T-cell (primary cell): ENCODE data around the gene NIBAN1. TPM values are rescaled to one million over a fixed set of nuclear protein-coding genes. Genes with fewer than 3 reads are reported as not detected.
"Not testable (repeated sequence)": the region's sequence is repeated elsewhere in the genome, so short reads cannot be mapped to it uniquely, and the experiment has no call there.

Experiments
- ATAC-seq, 4 experiments: fragments of 200-7000 bp in 3 of 4; fragments of 150-1000 bp in 1 of 4; cut with Tn5 transposase; replicated peaks in 1 of 4; 1 replicate in 3 of 4; 2 replicates in 1 of 4; pipeline ENCODE4 v1.10.0; 2021; ENCODE audit warnings: moderate library complexity in 3 of 4, mild to moderate bottlenecking in 2 of 4, moderate number of reproducible peaks in 1 of 4
- CTCF ChIA-PET, 2 donors: fragments of 300-600 bp; sonication (Branson Sonifier 250); formaldehyde crosslinking; loops; one replicate each; lab custom pipeline; 2022; ENCODE audit warnings: antibody characterized with exemption in 2 of 2; lab: Charles Lee
- POLR2A ChIA-PET, 2 donors: fragments of 300-600 bp; sonication (Branson Sonifier 250); formaldehyde crosslinking; loops; one replicate each; lab custom pipeline; 2022; ENCODE audit warnings: antibody characterized with exemption in 2 of 2; lab: Charles Lee
- DNase-seq, 35 experiments: peaks; one replicate each; pipeline versions ENCODE4 v3.0.0 to v3.0.0-alpha.2; 2013 to 2023
- H3K27ac ChIP-seq: one replicate; pipeline ENCODE4 v1.5.1; 2013; ENCODE audit warnings: low read length
- H3K27me3 ChIP-seq, 2 experiments: replicated peaks in 1 of 2; 1 replicate in 1 of 2; 2 replicates in 1 of 2; pipeline versions ENCODE4 v1.6.1 to v1.7.0; 2013; ENCODE audit warnings: low read length in 1 of 2, mixed read lengths in 1 of 2; ENCODE audit not compliant: control insufficient read depth in 2 of 2, insufficient read depth in 2 of 2; ENCODE audit errors: extremely low read depth in 1 of 2
- H3K36me3 ChIP-seq, 2 donors: 1 replicate in 1 of 2; 2 replicates in 1 of 2; pipeline versions ENCODE4 v1.6.1 to v1.7.0; 2013; ENCODE audit warnings: low read length in 1 of 2; ENCODE audit not compliant: control insufficient read depth in 2 of 2, insufficient read depth in 1 of 2; ENCODE audit errors: extremely low read depth in 1 of 2
- H3K4me1 ChIP-seq, 2 experiments: 1 replicate in 1 of 2; 2 replicates in 1 of 2; pipeline versions ENCODE4 v1.6.1 to v1.7.0; 2013; ENCODE audit warnings: low read length in 2 of 2, mixed read lengths in 1 of 2; ENCODE audit not compliant: insufficient read depth in 2 of 2, control insufficient read depth in 1 of 2; ENCODE audit errors: extremely low read depth in 1 of 2
- H3K4me3 ChIP-seq, 2 donors: 1 replicate in 1 of 2; 2 replicates in 1 of 2; pipeline versions ENCODE4 v1.5.1 to v1.7.0; 2013; ENCODE audit warnings: mild to moderate bottlenecking in 2 of 2, low read length in 1 of 2, moderate library complexity in 1 of 2; ENCODE audit not compliant: control insufficient read depth in 1 of 2; ENCODE audit errors: extremely low read depth in 1 of 2
- H3K9me3 ChIP-seq: 2 replicates; pipeline ENCODE4 v1.7.0; 2013
- H3K27ac Mint-ChIP-seq, 2 donors: one replicate each; pipeline ENCODE4 v1.8.0; 2020 to 2021; ENCODE audit warnings: mild to moderate bottlenecking in 2 of 2, mixed read lengths in 2 of 2
- H3K27me3 Mint-ChIP-seq, 2 donors: one replicate each; pipeline ENCODE4 v1.8.0; 2021 to 2022; ENCODE audit warnings: mixed read lengths in 2 of 2
- H3K36me3 Mint-ChIP-seq: one replicate; pipeline ENCODE4 v1.8.0; 2021; ENCODE audit warnings: mixed read lengths
- H3K4me1 Mint-ChIP-seq, 3 donors: one replicate each; pipeline ENCODE4 v1.8.0; 2020 to 2022; ENCODE audit warnings: mixed read lengths in 3 of 3, mild to moderate bottlenecking in 1 of 3
- H3K4me3 Mint-ChIP-seq, 3 donors: one replicate each; pipeline ENCODE4 v1.8.0; 2020 to 2022; ENCODE audit warnings: mild to moderate bottlenecking in 3 of 3, mixed read lengths in 3 of 3, moderate library complexity in 3 of 3
- H3K9me3 Mint-ChIP-seq, 3 donors: one replicate each; pipeline ENCODE4 v1.8.0; 2020 to 2022; ENCODE audit warnings: mixed read lengths in 3 of 3
- whole genome bisulfite sequencing: methylation state at CpG from one replicate; pipeline ENCODE4 v1.1.5; 2013; ENCODE audit warnings: missing lambda C conversion rate; ENCODE audit not compliant: insufficient coverage; 5-methylcytosine and 5-hydroxymethylcytosine counted together
- total RNA-seq, 35 experiments: library from RNA in 6 of 35; stranded (reverse) in 6 of 35; fragments of 120-200 nt in 1 of 35; gene quantifications; one replicate each; pipeline versions ENCODE4 v1.2.1 to v1.2.4 and lab custom pipeline; 2013 to 2026

The NIBAN1 gene
- total RNA-seq, 5 donors from 2014 or later (not counting 1 experiment from before 2014, with no cell fraction given) = 19.9 to 53.6 (median 46.0) TPM

DNA sequence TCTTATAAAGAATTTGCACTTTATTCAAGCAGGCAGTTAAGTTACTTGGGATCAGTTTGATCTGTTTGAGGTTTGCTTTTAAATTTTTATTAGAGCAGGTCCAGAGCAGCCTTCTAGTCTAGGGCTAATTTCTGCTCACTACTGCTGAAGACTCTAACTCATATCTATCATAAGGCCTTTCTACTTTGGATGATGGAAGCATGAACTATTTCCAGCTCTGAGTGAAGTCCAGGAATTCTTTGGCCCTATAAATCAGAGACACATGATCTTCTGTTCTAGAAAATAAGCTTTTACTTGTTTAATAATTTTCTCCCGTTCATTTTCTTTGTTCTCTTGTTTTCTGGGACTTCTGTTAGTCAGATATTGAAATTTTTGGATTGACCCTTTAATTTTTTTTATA, 14.7 kb downstream of the NIBAN1 start:
- H3K9me3 ChIP-seq = no peaks in the 10 kb centered on the region
- H3K36me3 ChIP-seq = no peaks in the 10 kb centered on the region
- no peak overlapping the region for H3K4me3 Mint-ChIP-seq
- ATAC-seq (no peak), DNase-seq (no peak)
- H3K4me1 ChIP-seq = no peaks in the 10 kb centered on the region
- H3K27ac Mint-ChIP-seq = no peak overlapping the region
- H3K27me3 ChIP-seq = no peaks in the 10 kb centered on the region
- ChIA-PET POLR2A (no interaction called here), CTCF (interaction anchor here in 1 of 2 donors (0.6 kb wide), 1 partner anchor 471 kb away, joined by 3 read pairs; no protein-coding TSS in a partner anchor)
- no peaks in the 10 kb centered on the region for H3K27me3 Mint-ChIP-seq
- WGBS = no CpG with 5 or more reads among the region's 1 CpG
- peaks cover 18% of the 10 kb centered on the region for H3K36me3 Mint-ChIP-seq
- no peak overlapping the region for H3K27ac ChIP-seq
- peaks cover 0 to 15% (median 14%) of the 10 kb centered on the region in 3 donors for H3K4me1 Mint-ChIP-seq
- peaks cover 0 to 3% (median 0%) of the 10 kb centered on the region in 3 donors for H3K9me3 Mint-ChIP-seq
- H3K4me3 ChIP-seq = no peak overlapping the region

DNA sequence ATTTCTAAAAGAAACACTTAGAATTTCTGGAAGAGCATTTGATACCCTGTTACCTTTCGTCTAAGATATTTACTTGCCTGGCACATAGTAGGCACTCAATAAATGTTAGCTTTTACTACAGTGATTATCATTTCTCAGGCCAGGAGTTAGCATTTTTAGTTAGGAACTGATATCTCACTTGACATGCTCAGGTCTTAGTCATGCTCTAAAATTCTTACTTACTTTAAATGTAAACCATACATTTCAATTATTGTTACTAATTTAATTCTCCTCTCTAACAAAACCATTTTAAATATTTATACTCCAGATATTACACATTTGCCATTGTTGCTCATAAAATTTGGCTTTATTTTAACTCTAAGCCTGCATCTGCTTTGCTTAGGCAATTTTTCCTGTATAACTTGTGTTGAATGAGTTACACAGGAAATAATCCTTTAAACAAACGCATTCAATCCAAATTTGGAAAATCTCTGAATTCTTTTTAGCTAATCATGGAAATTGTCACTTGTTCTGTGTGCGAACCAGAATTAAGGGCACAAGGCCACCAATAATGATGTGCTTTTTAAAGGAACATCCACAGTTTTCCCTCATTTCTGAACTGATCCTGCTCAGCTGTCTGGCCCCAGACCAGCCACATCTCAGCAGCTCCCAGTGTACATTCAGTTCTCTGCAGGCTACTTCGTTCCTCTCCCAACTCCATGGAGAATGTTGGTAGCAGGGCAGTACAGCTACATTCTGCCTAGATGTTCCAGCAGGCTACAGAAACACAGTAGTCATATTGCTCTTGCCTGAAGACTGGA, 15.6 kb downstream of the NIBAN1 start:
- Mint-ChIP-seq H3K27ac (no peak overlapping the region), H3K9me3 (peaks cover 0 to 3% (median 0%) of the 10 kb centered on the region in 3 donors), H3K27me3 (no peaks in the 10 kb centered on the region), H3K4me3 (no peak overlapping the region), H3K4me1 (peaks cover 0 to 19% (median 16%) of the 10 kb centered on the region in 3 donors), H3K36me3 (peaks cover 10% of the 10 kb centered on the region)
- ChIA-PET POLR2A (interaction anchor here (0.6 to 1.0 kb wide), 4 partner anchors 14 to 379 kb away, joined by 3 to 5 read pairs (median 4); no protein-coding TSS in a partner anchor), CTCF (interaction anchor here in 1 of 2 donors (0.5 kb wide), 1 partner anchor 1326 kb away, joined by 3 read pairs; no protein-coding TSS in a partner anchor)
- ATAC-seq (no peak), DNase-seq (no peak)
- Histone ChIP-seq H3K27me3 (no peaks in the 10 kb centered on the region), H3K9me3 (no peaks in the 10 kb centered on the region), H3K36me3 (no peaks in the 10 kb centered on the region), H3K4me3 (no peak overlapping the region), H3K4me1 (no peaks in the 10 kb centered on the region), H3K27ac (no peak overlapping the region)
- no CpG with 5 or more reads among the region's 4 CpGs for WGBS

DNA sequence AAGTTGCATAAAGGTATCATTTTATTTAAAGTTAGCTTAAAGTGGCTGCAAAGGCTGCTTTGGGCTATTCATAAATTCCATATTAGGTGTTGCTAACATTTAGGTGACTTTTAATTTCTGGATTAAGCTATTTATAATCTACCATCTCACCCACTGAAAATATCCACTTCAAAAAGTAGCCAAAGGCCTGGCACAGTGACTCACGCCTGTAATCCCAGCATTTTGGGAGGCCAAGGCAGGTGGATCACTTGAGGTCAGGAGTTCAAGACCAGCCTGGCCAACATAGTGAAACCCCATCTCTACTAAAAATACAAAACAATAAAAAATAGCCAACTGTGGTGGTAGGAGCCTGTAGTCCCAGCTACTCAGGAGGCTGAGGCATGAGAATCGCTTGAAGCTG, 16.4 kb downstream of the NIBAN1 start:
- H3K9me3 Mint-ChIP-seq, H3K9me3 ChIP-seq, ATAC-seq, H3K27ac ChIP-seq, H3K4me3 Mint-ChIP-seq, DNase-seq, H3K4me1 ChIP-seq, H3K36me3 ChIP-seq, H3K27me3 ChIP-seq, H3K27me3 Mint-ChIP-seq, H3K4me3 ChIP-seq, H3K27ac Mint-ChIP-seq, H3K36me3 Mint-ChIP-seq: not testable (repeated sequence)
- CTCF ChIA-PET = interaction anchor here in 1 of 2 donors (1.2 kb wide), 1 partner anchor 152 kb away, joined by 3 read pairs; no protein-coding TSS in a partner anchor
- WGBS = no CpG with 5 or more reads among the region's 2 CpGs
- peaks cover 0 to 24% (median 20%) of the 10 kb centered on the region in 3 donors for H3K4me1 Mint-ChIP-seq
- POLR2A ChIA-PET = interaction anchor here (0.5 to 0.8 kb wide), 3 partner anchors 13 to 53 kb away, joined by 4 to 5 read pairs (median 4); no protein-coding TSS in a partner anchor

DNA sequence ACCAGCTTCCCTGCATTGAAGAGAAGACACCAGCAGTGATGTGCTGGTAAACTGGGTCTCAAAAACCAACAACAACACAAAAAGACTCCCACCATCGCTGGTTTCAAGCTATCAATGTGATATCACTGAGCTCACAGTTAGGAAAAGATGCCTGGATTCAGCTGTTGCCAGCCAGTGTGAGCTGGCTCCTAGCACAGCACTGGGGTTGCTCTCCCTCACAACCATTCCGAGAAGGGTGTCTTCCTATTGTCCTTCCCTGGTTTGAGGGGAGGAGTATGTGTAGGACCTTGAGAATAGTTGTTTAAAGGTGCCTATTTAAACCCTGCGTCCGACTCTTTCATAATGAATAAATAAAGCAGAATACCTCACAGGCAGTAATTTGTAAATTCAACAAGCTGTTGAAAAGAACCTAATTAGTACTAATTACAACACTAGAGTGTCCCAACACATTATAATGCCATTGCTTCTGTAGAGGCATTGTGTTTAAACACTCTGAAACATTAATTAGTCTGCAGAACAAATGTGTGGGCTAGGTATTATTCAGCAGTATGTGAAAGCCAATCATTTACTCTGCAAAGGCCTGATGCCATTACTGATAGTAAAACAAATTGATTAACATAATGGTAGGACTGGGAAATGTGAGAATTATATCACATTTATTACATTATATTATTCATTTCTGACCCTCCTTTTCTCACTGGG, 17.2 kb downstream of the NIBAN1 start:
- Mint-ChIP-seq H3K4me1 (peaks cover 0 to 24% (median 20%) of the 10 kb centered on the region in 3 donors), H3K4me3 (no peak overlapping the region), H3K27ac (no peak overlapping the region), H3K36me3 (peaks cover 8% of the 10 kb centered on the region), H3K27me3 (no peaks in the 10 kb centered on the region), H3K9me3 (peaks cover 0 to 3% (median 0%) of the 10 kb centered on the region in 3 donors)
- no peak for ATAC-seq
- Histone ChIP-seq H3K27ac (no peak overlapping the region), H3K9me3 (no peaks in the 10 kb centered on the region), H3K27me3 (no peaks in the 10 kb centered on the region), H3K4me1 (no peaks in the 10 kb centered on the region), H3K36me3 (no peaks in the 10 kb centered on the region), H3K4me3 (no peak overlapping the region)
- CTCF ChIA-PET = interaction anchor here in 1 of 2 donors (1.2 kb wide), 1 partner anchor 152 kb away, joined by 3 read pairs; no protein-coding TSS in a partner anchor
- no peak for DNase-seq
- WGBS = 100% methylated on average over 1 of the region's 4 CpGs
- POLR2A ChIA-PET = interaction anchor here in 1 of 2 donors (0.8 kb wide), 1 partner anchor 14 kb away, joined by 4 read pairs; no protein-coding TSS in a partner anchor

DNA sequence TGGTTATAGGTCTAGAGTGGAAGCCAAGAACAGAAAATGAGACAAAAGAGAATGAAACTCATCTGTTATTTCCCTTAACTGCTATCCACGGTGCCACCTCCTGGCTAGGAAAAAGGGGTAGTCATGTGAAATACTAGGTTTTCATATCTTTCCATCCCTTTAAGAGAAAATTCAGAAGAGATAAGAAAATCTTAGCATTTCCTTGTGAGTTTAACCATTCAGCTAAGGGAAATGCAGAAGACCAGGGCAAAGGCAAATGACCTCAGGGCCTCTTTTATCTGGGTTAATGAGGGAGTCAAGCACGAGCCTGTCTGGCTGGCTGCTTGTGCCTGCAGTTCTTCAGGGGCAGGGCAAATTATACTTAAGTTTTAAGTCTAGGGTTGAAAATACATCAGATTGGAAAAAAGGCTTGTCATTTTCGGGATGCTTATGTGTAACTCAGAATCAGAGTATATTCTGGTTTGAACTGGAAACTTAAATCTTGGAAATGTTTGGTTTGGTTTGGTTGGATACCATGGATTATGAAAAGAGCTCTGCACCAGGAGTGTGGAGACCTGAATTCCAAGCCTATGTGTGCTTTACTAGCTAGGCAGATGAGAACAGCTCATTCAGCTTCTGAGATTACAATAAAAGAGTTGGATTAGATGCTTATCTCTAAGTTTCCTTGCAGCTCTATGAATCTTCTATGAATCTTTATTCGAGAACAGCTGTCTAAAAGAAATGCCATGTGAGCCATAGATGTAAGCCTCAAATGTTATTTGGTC, 19.9 kb downstream of the NIBAN1 start:
- Histone ChIP-seq H3K36me3 (no peaks in the 10 kb centered on the region), H3K9me3 (no peaks in the 10 kb centered on the region), H3K4me3 (no peak overlapping the region), H3K4me1 (no peaks in the 10 kb centered on the region), H3K27me3 (no peaks in the 10 kb centered on the region), H3K27ac (no peak overlapping the region)
- Mint-ChIP-seq H3K27me3 (no peaks in the 10 kb centered on the region), H3K9me3 (no peaks in the 10 kb centered on the region), H3K4me3 (peak overlapping the region in 1 of 3 donors; percentile 2), H3K36me3 (peaks cover 10% of the 10 kb centered on the region), H3K27ac (peak overlapping the region in 1 of 2 donors; percentile 27), H3K4me1 (peaks cover 0 to 32% (median 30%) of the 10 kb centered on the region in 3 donors)
- ChIA-PET POLR2A (interaction anchor here in 1 of 2 donors (0.5 kb wide), 1 partner anchor 83 kb away, joined by 5 read pairs; no protein-coding TSS in a partner anchor), CTCF (interaction anchor here in 1 of 2 donors (1.0 kb wide), 1 partner anchor 32 kb away, joined by 3 read pairs; no protein-coding TSS in a partner anchor)
- WGBS = 81% methylated on average over 2 of the region's 4 CpGs
- ATAC-seq (no peak), DNase-seq (peak in 1 of 35 experiments; percentile 15)
